HPDE6-E6E7 (cell line): ENCODE data around the gene ZBED1.
"Not testable (repeated sequence)": the region's sequence is repeated elsewhere in the genome, so short reads cannot be mapped to it uniquely, and the experiment has no call there.

Experiments used
- DNase-seq: peaks from one replicate; pipeline ENCODE4 v3.0.0; 2011; ENCODE audit warnings: missing footprints; ENCODE audit errors: extremely low spot score

ZBED1 gene

DNA sequence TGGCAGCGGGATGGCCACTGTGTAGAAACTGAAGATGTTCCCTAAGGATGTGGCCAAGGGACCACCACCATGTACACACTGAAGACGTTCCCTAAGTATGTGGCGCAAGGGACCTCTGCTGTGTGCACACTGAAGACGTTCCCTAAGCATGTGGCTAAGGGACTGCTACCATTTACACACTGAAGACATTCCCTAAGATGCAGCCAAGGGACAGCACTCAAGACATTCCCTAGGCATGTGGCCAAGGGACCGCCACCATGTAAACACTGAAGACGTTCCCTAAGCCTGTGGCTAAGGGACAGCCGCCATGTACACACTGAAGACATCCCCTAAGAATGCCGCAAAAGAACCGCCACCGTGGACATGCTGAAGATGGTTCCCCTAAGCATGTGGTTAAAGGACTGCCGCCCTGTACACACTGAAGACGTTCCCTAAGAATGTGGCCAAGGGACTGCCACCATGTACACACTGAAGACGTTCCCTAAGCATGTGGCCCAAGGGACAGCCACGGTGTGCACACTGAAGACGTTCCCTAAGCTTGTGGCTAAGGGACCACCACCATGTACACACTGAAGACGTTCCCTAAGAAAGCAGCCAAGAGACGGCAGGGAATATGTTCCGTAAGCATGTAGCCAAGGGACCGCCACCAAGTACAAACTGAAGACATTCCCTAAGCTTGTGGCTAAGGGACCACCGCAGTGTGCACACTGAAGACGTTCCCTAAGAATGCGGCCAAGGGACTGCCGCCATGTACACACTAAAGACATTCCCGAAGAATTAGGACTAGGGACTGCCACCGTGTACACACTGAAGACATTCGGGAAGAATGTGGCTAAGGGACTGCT, 43.3 kb downstream of the ZBED1 start:
- DNase-seq, result no peak

DNA sequence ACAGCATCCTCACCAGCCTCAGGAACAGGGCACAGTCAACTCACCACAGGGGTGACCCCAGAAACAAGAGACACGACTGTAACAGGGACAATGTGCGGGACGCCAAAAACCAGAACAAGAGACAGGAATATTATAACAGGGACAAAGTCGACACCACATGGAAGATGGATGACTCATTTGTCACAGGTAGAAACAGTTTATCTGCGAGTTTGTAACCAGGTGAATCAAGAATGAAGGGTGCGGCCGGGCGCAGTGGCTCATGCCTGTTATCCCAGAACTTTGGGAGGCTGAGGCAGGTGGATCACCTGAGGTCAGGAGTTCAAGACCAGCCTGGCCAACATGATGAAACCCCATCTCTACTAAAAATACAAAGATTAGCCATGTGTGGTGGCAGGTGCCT, 44.7 kb downstream of the ZBED1 start:
- not testable (repeated sequence) for DNase-seq

DNA sequence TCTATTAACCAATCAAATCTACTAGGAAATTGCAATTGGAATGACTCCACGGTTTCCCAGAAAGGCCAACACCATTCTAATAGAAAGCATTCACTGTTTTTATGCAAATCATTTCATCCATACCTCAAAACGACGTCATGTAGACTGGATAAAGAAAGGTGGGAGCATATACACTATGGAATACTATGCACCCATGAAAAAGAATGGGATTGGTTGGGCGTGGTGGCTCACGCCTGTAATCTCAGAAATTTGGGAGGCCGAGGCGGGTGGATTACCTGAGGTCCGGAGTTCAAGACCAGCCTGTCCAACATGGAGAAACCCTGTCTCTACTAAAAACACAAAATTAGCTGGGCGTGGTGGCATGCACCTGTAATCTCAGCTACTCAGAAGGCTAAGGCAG, 46.2 kb downstream of the ZBED1 start:
- not testable (repeated sequence) for DNase-seq

DNA sequence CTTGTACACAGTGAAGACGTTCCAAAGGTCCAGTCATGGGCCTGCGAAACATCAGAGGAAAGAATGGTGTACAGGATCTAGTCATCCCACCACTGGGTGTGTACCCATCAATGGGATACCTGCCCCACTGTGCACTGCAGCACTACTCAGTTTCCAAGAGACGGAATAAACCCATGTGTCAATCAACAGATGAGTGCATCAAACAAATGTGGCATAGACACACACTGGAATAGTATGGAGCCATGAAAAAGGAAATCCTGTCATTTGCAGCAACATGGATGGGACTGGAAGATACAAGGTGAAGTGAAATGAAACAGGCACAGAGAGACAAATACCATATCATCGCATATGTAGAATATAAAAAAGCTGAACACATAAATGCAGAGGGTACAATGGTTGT, 48.0 kb downstream of the ZBED1 start:
- DNase-seq, result no peak

DNA sequence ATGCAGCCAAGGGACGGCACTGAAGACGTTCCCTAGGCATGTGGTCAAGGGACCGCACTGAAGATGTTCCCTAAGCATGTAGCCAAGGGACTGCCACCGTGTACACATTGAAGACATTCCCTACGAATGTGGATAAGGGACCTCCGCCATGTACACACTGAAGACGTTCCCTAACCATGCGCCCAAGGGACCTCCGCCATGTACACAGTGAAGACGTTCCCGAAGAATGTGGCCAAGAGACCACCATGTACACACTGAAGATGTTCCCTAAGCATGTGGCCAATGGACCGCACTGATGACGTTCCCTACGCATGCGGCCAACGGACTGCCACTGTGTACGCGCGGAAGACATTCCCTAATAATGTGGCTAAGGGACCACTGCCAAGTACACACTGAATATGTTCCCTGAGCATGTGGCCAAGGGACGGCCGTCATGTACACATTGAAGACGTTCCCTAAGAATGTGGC, 48.4 kb downstream of the ZBED1 start:
- no peak for DNase-seq

DNA sequence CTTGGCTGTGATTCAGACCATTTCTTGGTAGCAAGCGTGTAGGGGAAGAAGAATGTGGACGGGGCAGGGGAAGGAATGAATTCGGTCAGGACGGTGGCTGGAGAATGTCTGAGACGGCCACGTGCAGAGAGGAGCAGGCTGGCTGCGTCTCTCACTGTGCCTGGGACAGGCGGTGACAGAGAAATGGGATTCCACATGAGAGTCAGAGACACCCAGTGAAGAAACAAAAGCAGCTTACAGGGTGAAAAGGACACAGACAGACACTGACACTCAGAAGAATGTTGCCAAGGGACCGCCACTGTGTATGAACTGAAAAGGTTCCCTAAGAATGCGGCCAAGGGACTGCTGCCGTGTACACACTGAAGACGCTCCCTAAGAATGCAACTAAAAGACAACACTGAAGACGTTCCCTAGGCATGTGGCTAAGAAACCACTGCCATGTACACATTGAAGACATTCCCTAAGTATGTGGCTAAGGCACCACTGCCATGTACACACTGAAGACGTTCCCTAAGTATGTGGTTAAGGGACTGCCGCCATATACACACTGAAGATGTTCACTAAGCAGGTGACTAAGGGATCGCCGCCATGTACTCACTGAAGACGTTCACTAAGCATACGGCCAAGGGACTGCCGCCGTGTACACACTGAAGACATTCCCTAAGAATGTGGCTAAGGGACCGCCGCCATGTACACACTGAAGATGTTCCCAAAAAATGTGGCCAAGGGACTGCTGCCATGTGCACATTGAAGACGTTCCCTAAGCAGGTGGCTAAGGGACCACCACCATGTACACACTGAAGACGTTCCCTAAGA, 49.1 kb downstream of the ZBED1 start:
- no peak for DNase-seq

DNA sequence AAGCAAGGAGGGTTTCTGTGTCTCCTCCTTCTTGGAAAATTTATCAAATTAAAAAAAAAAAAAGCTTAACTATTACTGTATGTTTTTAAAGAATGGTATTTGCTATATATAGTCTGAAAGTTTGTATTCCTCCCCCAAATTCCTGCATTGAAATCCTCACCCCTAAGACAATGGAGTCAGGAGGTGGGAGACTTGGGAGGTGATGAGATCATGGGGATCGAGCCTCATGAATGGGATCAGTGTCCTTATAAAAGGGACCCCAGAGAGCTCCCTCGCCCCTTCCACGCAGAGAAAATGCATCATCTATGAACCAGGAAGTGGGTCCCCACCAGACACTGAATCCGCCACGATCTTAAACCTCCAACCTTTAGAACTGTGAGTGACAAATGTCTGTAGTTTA, 50.1 kb downstream of the ZBED1 start:
- DNase-seq, result no peak

DNA sequence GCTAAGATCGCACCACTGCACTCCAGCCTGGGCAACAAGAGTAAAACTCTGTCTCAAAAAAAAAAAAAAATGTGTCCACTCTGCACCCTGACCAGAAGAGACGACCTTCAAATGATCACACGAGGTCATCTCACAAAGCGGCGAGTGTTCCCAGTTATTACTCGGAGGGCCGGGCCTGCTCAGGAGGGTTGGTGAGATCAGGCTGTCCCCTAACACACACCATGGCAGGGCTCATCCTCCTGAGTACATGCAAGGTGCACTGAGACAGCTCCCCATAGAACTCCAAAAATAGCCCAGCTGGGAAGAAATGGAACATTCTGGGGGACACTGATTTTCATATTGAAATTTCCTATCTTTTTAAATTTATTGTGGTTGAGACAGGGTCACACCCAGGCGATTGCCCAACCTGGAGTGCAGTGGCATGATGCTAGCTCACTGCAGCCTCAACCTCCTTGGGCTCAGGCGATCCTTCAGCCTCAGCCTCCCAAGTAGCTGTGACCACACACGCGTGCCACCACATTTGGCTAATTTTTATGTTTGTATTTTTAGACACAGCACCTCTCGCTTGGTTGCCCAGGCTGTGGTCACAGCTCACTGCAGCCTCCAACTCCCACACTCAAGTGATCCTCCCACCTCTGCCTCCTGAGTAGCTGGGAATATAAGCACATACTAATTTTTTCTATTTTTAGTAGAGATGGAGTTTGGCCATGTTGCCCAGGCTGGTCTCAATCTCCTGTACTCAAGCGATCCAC, 51.5 kb downstream of the ZBED1 start:
- no peak for DNase-seq

DNA sequence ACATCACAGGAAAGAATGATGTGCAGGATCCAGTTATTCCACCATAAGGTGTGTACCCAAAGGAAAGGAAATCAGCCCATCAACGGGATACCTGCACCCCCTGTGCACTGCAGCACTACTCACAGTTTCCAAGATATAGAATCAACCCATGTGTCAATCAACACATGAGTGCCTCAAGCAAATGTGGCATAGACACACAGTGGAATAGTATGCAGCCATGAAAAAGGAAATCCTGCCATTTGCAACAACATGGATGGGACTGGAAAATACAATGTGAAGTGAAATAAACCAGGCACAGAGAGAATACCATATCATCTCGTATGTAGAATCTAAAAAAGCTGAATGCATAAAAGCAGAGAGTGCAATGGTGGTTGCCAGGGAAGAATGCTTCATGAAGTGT, 53.3 kb downstream of the ZBED1 start:
- DNase-seq, result no peak

DNA sequence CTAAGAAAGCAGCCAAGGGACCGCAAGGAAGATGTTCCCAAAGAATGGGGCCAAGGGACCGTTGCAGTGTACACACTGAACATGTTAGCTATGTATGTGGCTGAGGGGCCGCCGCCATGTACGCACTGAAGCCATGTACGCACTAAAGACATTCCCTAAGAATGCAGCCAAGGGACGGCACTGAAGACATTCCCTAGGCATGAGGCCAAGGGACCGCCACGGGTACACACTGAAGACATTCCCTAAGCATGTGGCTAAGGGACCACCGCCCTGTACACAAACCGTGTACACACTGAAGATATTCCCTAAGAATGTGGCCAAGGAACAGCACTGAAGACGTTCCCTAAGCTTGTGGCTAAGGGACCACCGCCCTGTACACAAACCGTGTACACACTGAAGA, 54.0 kb downstream of the ZBED1 start:
- DNase-seq, result no peak

DNA sequence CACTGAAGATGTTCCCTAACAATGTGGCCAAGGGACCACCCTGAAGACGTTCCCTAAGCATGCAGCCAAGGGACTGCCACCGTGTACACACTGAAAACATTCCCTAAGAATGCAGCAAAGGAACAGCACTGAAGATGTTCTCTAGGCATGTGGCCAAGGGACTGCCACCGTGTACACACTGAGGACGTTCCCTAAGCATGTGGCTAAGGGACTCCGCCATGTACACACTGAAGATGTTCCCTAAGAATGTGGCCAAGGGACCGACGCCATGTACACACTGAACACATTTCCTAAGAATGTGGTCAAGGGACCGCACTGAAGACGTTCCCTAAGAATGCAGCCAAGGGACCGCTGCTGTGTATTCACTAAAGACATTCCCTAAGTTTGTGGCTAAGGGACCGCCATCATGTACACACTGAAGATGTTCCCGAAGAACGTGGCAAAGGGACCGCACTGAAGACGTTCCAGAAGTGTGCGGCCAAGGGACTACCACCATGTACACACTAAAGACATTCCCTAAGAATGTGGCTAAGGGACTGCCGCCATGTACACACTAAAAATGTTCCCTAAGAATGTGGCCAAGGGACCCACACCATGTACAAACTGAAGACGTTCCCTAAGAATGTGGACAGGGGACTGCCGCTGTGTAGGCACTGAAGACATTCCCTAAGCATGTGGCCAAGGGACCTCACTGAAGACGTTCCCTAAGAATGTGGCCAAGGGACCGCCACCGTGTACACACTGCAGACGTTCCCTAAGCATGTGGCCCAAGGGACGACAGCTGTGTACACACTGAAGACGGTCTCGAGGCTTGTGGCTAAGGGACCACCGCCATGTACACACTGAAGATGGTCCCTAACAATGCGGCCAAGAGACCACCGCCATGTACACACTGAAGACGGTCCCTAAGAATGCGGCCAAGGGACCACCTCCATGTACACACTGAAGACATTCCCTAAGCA, 54.8 kb downstream of the ZBED1 start:
- no peak for DNase-seq

DNA sequence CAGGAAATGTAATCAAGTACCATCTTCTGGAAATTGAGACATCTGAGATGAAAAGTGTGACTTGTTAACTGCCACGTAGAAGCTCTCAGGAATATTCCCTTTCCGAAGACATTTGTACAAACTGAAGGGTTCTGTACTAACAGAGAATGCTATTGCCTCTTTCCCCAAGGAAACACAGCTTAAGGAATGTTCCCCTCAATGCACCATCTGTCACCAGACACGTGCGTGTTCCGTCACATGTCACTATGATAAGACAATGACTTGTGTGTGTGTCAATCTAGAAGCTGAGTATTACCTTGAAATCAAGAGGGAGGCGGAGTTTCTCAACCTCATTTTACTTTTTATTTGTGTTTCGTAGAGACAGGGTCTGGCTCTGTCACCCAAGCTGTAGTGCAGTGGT, 58.1 kb downstream of the ZBED1 start:
- no peak for DNase-seq

DNA sequence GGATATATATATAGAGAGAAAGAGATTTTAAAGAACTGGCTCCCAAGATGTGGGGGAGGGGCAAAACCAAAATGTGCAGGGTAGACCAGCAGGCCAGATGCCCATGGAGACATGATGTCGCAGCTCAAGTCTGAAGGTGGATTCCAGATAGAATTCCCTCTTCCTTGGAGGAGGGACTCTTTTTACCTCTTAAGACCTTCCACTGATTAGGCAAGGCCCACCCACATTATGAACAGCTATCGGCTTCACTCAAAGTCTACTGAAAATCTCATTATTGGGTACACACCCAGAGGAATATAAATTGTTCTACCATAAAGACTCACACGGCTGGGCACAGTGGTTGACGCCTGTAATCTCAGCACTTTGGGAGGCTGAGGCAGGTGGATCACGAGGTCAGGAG, 59.3 kb downstream of the ZBED1 start:
- DNase-seq, result no peak

DNA sequence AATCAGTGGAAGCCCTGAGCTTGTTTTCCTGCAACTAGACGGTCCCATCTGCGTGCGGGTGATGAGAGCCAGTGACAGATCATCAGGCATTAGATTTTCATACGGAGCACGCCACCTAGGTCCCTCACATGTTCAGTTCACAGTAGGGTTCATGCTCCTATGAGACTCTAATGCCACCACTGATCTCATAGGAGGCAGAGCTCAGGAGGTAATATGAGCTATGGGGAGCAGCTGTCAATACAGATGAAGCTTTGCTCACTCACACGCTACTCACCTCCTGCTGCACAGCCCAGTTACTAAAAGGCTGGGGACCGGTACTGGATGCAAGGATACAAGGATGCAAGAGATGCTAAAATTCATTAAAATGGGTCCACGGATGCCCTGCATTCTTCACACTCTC, 61.2 kb downstream of the ZBED1 start:
- DNase-seq, result no peak
